ENCODE data around the gene RAB11FIP4.

RAB11FIP4 gene

GRCh38 chr17:31401456-31402254 lies 10.2 kb downstream of the RAB11FIP4 start:
- no peak overlapping the region for H3K4me3 ChIP-seq (ENCODE audit: low read depth, low read length)
- TF ChIP-seq CTCF (IDR thresholded peaks at IDR 0.05; ENCODE audit: borderline replicate concordance, insufficient read depth, low read depth, low read length) = no peak

GRCh38 chr17:31404028-31404949 lies 12.8 kb downstream of the RAB11FIP4 start:
- H3K4me3 ChIP-seq (ENCODE audit: low read depth, low read length) = no peak overlapping the region
- TF ChIP-seq CTCF (IDR thresholded peaks at IDR 0.05; ENCODE audit: borderline replicate concordance, insufficient read depth, low read depth, low read length) = no peak

GRCh38 chr17:31405890-31406371 lies 14.5 kb downstream of the RAB11FIP4 start:
- no peak for TF ChIP-seq CTCF (IDR thresholded peaks at IDR 0.05; ENCODE audit: borderline replicate concordance, insufficient read depth, low read depth, low read length)

GRCh38 chr17:31408586-31408985 lies 17.1 kb downstream of the RAB11FIP4 start:
- no peak for TF ChIP-seq CTCF (IDR thresholded peaks at IDR 0.05; ENCODE audit: borderline replicate concordance, insufficient read depth, low read depth, low read length)
- no peak overlapping the region for H3K4me3 ChIP-seq (ENCODE audit: low read depth, low read length)

More at GRCh38 chr17:31405890-31406371, 14.5 kb downstream of the RAB11FIP4 start:
- H3K4me3 ChIP-seq (ENCODE audit: low read depth, low read length) = no peak overlapping the region

GRCh38 chr17:31411707-31412285 lies 20.3 kb downstream of the RAB11FIP4 start:
- no peak for TF ChIP-seq CTCF (IDR thresholded peaks at IDR 0.05; ENCODE audit: borderline replicate concordance, insufficient read depth, low read depth, low read length)
- H3K4me3 ChIP-seq (ENCODE audit: low read depth, low read length) = no peak overlapping the region

- no peak for TF ChIP-seq CTCF (IDR thresholded peaks at IDR 0.05; ENCODE audit: borderline replicate concordance, insufficient read depth, low read depth, low read length)
Measured at GRCh38 chr17:31412511-31412910, 21.0 kb downstream of the RAB11FIP4 start.

More at GRCh38 chr17:31412511-31412910, 21.0 kb downstream of the RAB11FIP4 start:
- H3K4me3 ChIP-seq (ENCODE audit: low read depth, low read length) = no peak overlapping the region

Data from GM12875 (cell line).